HG03469 (cell line): ENCODE data around the gene ANK2.
"Not testable (repeated sequence)": the region's sequence is repeated elsewhere in the genome, so short reads cannot be mapped to it uniquely, and the experiment has no call there.

Experiments used
- ATAC-seq: cut with Tn5 transposase; IDR thresholded peaks from one replicate; pipeline ENCODE4 v1.9.1; 2021; ENCODE audit warnings: mild to moderate bottlenecking, moderate library complexity, moderate number of reproducible peaks; ENCODE audit not compliant: unreplicated experiment

The ANK2 gene

DNA sequence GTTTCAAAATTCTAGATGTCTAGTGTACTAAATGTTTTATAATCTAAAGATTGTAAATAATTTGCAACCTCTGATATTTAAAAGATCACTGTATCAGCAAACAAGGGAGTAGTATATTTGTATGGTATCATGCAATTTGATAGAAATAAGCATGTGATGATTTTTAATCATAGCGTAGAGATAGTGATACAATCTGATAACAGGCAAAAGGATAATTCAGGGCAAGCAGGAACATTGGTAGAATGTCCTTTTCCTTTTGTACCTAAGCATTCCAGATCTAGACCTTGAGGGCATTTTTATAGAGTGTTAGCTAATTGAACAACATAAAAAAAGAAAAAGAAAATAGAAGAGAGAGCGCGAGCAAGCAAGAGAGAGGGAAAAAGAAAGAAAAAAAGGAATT lies 1.4 kb downstream of the ANK2 start:
- no peak for ATAC-seq

DNA sequence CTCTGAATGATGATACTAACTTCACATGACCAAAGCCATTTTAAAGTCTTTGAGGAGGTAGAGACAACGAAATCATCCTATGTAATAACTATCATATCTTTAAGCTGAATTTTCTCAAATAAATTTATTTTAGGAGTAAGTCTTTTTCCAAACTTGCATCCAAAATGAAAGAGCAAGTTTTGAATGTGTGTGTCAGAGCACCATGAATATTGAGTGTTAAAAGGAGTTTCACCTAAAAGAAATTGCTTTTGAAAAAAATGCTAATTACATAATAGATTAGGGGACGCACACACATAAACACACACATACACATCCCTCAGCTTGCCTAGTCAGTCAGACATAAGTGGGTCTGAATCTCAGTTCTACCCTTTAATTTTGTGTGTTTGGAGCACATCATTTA lies 1.9 kb downstream of the ANK2 start:
- no peak for ATAC-seq

DNA sequence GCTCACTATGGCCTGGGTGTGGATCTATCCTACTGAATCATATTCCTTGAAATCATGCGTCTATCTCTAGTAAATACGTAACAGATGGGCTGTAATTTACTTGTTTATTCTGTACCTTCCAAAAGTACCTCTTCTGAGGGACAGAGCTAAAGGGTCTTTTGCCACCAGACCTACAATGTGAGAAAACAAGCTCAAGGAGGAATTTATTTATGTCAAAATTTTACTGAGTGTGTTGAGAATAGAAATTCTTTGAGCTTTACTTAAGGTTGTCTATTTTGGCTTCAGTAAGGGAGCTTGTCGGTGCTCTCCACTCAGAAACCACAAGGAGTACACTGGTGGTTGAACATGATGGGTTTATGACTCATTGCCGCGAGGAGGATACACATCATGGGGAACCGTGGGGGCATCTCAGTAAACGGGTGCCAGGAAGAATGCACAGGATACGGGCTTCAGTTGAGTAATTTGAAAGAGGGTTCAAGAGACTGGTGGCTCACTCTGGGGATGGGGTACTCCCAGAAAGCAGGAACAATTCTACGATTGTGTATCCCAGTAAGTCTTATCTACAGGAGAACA lies 3.0 kb downstream of the ANK2 start:
- peak; percentile 72 for ATAC-seq

DNA sequence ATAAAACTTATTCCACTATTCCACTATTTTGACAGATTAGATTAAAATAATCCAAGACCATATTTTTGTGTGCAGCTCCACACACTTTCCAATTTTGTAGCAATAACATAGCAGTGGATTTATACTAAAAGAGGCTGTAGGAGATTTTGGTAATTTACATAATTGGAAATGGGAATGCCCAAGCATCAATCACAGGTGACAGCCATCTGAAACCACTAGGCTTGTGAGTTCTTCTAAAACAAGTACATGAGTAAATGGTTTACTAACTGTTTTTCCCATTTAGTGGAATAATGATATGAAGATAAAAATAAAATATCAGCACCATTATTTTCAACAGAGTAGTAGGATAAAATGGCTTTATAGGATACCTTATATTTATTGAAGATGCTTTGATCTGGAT lies 4.4 kb downstream of the ANK2 start:
- ATAC-seq = no peak

DNA sequence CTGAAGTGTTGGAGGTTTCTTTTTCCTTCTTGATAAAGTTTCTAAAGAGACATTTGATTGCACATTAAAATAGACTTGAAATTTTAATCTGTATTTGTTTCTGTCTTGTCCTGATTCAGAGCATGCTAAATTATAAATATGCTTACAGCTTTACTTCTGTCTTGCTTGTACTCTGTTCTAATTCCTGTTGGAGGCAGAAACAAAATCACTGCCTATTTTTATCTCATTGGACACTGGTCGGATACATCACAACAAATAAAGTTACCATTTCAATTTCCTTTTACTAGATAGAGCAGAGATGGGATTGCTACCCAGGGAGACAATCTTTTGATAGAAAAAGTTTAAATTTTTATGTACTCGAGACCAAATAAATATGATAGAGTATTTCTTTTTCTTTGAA lies 6.9 kb downstream of the ANK2 start:
- no peak for ATAC-seq

DNA sequence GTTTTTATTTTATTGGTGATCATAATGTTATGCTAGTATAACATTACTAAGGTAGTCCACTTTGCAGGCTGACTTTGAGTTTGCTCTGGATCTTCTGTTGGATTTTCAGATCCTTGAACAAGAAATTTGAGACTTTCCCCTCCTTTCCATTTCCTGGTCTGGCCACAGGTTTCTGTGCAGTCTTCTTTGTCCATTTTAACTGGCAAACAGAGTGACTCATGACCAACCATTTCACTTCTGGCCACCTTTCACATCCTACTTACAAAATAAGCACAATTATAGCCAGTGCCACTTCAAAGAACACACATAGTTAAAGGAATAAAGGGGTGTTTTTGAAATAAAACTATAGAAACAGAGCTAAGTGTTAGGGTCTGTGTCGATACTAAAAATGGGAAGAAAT lies 8.4 kb downstream of the ANK2 start:
- no peak for ATAC-seq

DNA sequence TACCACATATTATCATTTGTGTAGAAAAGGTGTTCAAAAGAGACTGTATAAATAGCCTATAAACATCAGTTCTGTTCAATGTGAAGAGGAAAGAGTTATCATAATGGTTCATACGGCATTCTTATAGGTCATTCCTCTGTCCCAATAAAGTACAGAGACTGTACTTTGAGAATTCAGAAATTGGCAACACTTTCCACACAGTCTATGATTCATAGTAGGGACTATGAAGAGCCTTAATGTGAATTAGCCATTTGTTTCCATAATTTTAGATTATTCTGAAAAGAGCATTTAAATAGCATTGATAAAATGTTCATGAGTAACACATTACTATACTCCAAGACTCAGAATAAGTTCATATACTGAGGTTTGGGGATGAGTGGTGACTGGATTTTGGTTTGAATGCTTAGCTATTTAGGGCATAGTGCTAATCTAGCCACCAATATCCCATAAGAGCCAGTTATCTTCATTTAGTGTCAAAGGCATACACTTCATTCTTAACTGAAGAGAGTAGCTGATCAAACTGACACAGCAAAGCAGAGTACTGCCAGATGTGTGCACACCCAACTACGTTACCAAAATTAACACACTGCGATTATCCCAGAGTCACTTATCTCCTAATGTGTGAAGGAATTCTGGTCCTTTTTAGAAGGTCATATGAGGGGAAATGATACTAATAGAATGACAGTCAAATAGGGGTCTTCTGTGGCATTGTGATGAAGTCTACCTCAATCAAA lies 10.2 kb downstream of the ANK2 start:
- ATAC-seq = no peak

DNA sequence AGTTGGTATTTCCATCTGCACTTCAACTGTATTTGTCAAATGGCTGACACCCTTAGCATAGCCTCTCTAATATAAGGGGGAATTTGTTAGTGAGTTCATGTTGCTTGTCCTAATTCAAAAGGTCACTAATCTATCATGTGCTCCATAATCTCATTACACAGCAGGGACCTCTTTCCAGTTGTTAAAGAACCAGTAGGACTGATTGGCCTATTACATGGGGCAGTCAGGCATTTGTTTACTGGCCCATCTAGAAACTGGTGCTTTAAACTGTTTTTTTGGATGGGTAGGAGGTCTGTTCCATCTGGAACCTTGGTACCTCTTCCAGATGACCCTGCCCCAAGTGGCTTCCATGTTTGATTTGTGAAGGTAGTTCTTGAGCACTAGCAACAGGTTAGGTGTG lies 11.4 kb downstream of the ANK2 start:
- no peak for ATAC-seq

DNA sequence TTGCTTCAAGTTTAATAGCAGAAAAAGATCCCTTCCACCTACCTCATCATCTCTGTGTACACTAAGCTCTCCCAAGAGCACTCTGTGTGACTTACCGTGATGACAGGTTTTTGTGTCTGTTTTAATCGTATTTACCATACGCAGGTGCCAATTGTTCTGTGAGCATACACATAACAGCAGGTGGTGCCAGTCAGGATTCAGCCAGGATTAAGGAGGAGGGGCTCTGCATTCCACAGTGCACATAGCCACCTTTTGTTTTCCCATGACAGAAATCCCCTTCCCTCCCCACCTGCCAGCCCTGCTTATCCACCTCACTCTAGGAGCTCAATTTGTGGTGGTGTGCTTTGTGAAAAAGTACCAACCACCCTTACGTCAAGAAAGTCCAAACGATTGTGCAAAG lies 14.8 kb downstream of the ANK2 start:
- ATAC-seq = no peak

DNA sequence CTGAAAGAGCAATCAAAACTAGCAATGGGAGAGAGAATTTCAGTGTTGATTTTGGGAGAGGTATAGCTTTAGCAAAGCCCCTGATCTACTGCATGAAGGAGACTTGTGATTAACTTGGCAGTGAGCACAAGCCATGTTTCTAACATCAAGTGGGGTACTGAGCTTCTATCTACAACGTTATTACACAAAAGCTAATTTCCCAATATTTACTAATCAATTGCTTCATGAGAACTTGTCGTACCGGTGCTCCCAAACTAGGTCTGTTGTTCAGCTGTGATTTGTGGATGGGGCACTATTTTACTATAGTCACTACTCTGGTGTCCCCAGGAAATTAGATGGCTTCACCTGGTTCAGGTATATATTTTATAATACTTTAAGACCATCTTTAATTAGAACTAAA lies 16.2 kb downstream of the ANK2 start:
- no peak for ATAC-seq

DNA sequence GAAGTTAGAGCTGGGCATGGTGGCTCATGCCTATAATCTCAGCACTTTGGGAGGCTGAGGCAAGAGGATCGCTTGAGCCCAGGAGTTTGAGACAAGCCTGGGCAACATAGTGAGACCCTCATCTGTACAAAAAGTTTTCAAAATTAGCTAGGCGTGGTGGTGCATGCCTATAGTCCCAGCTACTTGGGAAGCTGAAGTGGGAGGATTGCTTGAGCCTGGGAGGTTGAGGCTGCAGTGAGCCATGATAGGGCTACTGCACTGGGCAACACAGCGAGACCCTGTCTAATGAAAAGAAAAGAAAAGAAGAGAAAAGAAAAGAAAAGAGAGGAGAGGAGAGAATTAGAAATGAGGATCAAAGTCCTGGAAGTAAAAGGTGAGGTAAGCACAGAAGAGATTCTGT lies 19.3 kb downstream of the ANK2 start:
- not testable (repeated sequence) for ATAC-seq

DNA sequence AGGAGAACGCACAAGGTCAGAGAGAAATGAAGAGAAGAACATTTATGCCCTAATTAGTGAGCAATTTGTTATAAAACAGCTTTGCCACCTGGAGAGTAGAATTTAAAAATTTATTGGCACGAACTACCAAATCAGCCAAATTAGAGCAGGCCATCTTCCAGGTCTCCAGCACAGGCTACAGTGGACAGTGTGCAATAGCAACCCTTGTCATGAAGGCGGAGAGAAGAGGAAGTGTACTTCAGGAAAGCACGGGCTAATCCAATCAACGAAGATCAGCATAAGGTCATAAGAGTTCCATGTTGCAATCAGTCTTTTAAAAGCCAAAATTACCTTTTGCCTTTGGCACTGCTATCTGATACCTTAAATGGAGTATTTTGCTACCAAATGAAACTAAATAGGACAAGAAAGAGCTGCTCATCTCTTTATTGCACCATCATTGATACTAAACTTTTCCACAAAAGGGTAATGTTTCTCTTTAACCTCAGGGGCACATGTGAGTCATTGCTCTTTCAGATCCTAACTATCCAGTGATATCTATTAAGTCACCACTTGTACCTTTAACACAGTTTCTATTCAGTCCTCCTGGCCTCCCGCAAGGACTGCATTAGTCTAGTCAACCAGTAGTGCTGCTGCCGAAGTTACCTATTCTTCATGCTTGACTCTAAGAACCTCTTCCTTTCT lies 19.9 kb downstream of the ANK2 start:
- no peak for ATAC-seq

DNA sequence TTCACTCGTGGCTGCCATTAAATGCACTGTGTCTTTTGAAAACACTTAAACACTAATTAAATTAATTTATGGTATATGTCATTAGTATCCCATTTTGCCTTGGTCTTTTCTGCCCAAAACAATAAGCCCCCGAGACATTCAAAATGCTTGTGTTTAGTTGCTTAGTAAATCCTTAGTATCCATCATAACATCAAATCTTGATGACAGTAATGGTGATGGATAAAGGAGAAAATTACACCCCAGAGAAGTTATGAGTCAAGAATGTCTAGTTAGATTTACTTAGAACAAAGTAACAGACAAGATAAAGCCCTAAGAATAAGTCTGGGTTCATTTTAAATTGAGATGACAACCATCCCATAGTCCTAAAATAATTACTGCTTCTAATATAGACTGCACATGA lies 21.3 kb downstream of the ANK2 start:
- no peak for ATAC-seq

DNA sequence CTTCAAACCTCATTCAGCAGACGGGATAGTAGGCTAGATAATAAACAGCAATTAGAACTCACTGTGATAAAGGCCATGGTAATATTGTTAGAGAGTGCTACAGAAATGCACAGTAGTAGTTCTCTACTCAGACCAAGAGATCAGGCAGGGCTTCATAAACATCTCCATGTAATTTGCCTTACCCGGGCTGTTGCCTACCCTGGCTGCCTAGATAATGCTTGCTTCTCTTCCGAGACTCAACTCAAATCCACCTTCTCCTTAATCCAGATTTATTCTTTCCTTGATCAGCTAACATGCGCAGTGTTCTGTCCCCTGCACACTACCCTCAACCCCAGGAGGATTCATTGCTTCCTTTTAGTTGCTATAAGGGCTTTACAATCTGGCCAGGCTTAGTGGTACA lies 21.8 kb downstream of the ANK2 start:
- ATAC-seq = no peak

DNA sequence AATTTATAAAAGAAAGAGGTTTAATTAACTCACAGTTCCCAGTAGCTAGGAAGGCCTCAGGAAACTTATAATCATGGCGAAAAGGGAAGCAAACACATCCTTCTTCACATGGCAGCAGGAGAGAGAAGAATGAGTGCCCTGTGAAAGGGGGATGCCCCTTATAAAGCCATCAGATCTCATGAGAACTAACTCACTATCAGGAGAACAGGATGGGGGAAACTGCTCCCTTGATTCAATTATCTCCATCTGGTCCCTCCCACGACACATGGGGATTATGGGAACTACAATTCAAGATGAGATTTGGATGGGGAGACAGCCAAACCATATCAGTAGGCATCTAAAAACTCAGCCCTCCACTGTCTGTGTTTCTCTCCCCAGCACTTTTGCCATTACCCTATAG lies 22.4 kb downstream of the ANK2 start:
- ATAC-seq = no peak

DNA sequence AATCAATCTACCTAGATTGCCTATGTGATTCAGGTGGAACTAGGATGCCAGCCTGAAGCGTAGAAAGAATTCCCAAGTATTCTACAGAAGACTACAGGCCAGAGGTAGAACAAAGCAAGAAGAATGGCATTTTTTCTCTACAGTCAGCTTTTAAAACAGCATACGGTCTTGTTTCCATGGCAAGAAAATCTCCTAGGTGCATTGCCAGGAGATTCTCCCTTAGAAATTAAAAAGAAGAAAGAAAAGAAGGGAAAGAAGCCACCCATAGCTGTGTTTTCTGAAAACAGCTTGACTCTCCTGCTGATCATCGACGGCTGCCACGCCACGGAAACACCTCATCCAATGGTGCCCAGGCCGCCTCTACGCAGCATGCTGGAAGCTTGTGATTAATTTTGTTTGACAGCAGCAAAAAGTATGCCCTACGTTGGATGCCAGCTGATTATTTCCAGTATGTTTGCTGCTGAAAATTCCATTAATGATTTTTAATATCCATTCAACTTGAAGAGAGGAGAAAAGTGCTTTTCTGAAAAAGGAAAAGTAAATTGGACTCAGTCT lies 24.1 kb downstream of the ANK2 start:
- no peak for ATAC-seq

DNA sequence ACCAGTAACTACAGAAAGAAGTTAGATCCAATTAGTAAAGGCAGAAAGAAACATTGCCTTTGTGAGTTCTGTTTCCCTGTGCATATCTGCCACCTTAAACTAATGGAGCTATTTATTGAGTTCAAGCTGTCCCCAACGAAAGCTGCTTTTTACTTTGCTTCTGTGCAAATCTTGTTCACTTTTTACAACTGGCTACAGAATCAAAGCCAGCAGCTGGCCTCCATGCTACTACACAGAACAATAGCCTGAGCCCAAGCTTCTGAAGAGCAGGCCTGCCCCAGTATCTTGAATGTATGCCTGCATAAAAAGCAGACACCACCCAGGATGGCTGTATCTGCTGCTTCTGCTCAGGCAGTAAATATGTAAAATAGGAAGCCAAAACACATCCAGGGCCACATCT lies 28.1 kb downstream of the ANK2 start:
- no peak for ATAC-seq

DNA sequence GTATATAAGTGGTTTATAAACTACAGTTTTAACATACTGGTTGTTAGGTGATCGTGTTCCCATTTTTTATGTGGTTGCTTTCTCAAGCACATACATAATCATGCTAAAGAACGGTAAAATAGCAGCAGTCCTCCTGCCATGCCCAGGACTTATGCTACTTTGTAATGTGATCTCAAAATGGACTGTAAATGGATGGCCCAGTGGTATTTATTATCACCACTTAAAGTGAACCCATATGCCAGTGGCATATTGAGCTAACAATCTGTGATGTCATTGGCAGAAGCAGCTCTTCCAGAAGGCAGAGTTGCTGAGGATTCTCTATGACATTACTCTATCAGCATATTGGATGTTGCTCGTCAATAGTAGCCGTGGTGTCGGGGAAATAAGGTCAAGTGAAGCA lies 28.6 kb downstream of the ANK2 start:
- no peak for ATAC-seq

DNA sequence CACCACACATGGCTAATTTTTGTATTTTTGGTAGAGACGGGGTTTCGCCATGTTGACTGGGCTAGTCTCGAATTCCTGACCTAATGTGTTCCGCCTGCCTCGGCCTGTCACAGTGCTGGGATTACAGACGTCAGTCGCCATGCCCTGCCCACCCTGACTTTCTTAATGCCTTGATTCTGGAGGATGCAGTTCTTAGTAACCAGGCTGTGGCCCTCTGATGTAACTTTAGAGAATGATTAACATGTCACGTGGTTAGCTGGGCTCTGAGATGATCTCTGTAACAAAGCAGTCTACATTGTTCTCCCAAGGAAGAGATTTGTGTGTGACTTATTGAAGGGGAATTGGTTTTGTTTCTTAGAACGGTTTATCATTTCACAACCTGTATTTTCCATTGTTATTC lies 30.6 kb downstream of the ANK2 start:
- ATAC-seq = no peak

DNA sequence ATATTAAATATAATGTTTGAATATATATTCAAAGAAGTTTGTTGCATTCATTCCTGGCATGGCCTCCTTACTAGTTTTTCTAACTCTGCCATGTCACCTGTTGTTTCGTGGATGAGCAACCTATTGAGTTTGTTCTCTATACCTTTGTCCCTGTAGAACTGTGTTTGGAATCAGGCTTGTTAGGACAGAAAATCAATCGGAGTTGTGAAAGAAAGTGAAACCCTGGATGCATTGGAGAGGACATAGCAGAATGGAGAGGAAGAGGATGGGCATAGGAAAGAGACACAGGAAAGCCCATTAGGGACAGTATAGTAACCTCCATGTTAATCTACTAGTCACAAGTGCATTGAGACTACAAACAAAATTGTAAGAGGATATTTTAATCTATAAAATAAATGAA lies 31.2 kb downstream of the ANK2 start:
- ATAC-seq = no peak

DNA sequence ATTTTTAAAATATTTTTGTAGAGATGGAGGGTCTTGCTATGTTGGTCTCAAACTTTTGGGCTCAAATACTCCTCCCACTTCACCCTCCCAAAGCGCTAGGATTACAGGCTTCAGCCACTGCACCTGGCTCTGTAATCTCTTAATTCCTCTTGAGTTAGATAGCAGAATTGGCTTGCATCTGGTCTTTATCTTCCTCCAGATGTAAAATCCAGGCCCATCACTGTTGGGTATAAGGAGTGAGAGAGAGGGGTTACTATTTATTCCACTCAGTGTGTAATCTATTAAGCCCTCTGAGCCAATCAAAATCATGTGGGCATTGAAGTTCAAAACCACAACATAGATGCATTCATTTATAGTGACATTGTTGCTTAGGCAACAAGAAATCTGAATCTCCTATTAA lies 33.9 kb downstream of the ANK2 start:
- no peak for ATAC-seq

DNA sequence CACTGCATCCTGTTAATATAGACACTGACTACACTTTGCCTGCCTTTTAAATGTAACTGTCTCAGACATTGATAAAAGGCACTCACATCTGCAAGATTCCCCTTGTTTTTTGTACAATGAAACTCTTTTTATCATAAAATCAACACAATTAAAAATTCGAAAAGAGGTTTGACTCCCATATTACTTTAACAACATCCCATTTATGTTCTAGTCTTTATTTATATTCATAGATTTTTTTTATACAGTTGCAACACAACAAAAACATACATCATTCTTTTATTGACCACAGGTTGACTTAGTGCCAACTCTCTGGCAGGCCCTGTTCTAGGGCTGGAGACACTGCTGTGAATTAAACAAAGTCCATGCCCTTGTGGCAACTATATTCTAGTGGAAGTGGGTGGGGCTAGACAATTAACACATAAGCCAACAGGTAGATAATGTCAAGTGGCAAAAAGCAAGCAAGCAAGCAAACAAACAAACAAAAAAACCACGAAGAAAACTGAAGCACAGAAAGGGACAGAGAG lies 36.8 kb downstream of the ANK2 start:
- no peak for ATAC-seq
